Measurements from ENCODE around the gene FHOD1. TPM values are rescaled to one million over a fixed set of nuclear protein-coding genes. Genes with fewer than 3 reads are reported as not detected.

Gene FHOD1
- total and polyA plus RNA-seq, 2 of the 4 experiments (the other 2 are of a cell fraction) = 13.8 to 64.0 TPM

- no TSS peak for BruUV-seq (replicated peaks)
- CTCF ChIA-PET = no interaction called here
- 0 out of 2 replicates have a peak, but pooled peaks cover 4% of the 10 kb centered on the region for H4K20me1 ChIP-seq (ENCODE audit: insufficient read depth, low read length)
- H2BK120ac ChIP-seq (ENCODE audit: low read depth, low read length) = peak overlapping the region; percentile 99
- peak overlapping the region; percentile 99 for H3K4ac ChIP-seq (ENCODE audit: low read depth, low read length)
- H3K18ac ChIP-seq (ENCODE audit: low read depth, low read length) = peak overlapping the region; percentile 66
- H3K9me1 ChIP-seq (ENCODE audit: insufficient read depth, low read length) = peaks cover 29% of the 10 kb centered on the region
- WGBS, 2 experiments (ENCODE audit: extremely low coverage in 2 of 2, insufficient read length in 1 of 2) = 2% methylated on average over 13 of the region's 42 CpGs; no CpG with 5 or more reads in 1 of the 2 experiments
- 0 out of 2 replicates have a peak, but pooled peaks cover 3% of the 10 kb centered on the region for H3K36me3 ChIP-seq (ENCODE audit: control insufficient read depth, insufficient read depth, low read length)
- H3K27ac ChIP-seq (ENCODE audit: insufficient read depth, low read length) = peak overlapping the region; percentile 91
- TF ChIP-seq, protein P1, sequence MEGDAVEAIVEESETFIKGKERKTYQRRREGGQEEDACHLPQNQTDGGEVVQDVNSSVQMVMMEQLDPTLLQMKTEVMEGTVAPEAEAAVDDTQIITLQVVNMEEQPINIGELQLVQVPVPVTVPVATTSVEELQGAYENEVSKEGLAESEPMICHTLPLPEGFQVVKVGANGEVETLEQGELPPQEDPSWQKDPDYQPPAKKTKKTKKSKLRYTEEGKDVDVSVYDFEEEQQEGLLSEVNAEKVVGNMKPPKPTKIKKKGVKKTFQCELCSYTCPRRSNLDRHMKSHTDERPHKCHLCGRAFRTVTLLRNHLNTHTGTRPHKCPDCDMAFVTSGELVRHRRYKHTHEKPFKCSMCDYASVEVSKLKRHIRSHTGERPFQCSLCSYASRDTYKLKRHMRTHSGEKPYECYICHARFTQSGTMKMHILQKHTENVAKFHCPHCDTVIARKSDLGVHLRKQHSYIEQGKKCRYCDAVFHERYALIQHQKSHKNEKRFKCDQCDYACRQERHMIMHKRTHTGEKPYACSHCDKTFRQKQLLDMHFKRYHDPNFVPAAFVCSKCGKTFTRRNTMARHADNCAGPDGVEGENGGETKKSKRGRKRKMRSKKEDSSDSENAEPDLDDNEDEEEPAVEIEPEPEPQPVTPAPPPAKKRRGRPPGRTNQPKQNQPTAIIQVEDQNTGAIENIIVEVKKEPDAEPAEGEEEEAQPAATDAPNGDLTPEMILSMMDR (conservative IDR thresholded peaks at IDR 0.05; ENCODE audit: low read depth, low read length) = 0 out of 2 replicates have a peak, but pooled peaks have one; percentile 11
- TF ChIP-seq SMC3 (IDR thresholded peaks at IDR 0.05; ENCODE audit: low read depth, low read length) = no peak
- in situ Hi-C loops (cut with MboI; ENCODE audit: low sequenced_read_pairs) = no loop called here
- no peaks in the 10 kb centered on the region for H3K27me3 ChIP-seq (ENCODE audit: control insufficient read depth, insufficient read depth, low read length)
- ATAC-seq (ENCODE audit: low read depth) = peak; percentile 8
- H2AFZ ChIP-seq (replicated peaks; ENCODE audit: low read length, poor library complexity) = peak overlapping the region; percentile 92
- H3K9me3 ChIP-seq (ENCODE audit: control insufficient read depth, insufficient read depth, low read length) = no peaks in the 10 kb centered on the region
- peak overlapping the region; percentile 98 for H2AK5ac ChIP-seq (ENCODE audit: low read depth, low read length)
- H4K91ac ChIP-seq (ENCODE audit: insufficient read depth, low read depth, low read length) = peak overlapping the region; percentile 97
- H3K23ac ChIP-seq (ENCODE audit: low read depth, low read length) = peak overlapping the region; percentile 89
- H4K8ac ChIP-seq (ENCODE audit: low read depth in 2 of 2, low read length in 2 of 2) = peak overlapping the region; percentile 79 to 92
- H3K56ac ChIP-seq (ENCODE audit: extremely low read depth, insufficient read depth, low read length) = peak overlapping the region; percentile 92
- H3K79me1 ChIP-seq (ENCODE audit: low read depth in 1 of 2, low read length in 2 of 2) = peaks cover 13 to 33% of the 10 kb centered on the region in 2 experiments; a peak in 3 of 4 replicates
- dilution Hi-C loops (cut with HindIII; ENCODE audit: low sequenced_read_pairs, unreplicated experiment) = no loop called here
- no peak for DNase-seq
- H3K4me1 ChIP-seq (ENCODE audit: control insufficient read depth, insufficient read depth, low read length) = peaks cover 26% of the 10 kb centered on the region
- intact Hi-C loops (cut with micrococcal nuclease) = no loop called here
- peak overlapping the region; percentile 58 for H4K5ac ChIP-seq (ENCODE audit: low read depth, low read length)
- H2BK5ac ChIP-seq (ENCODE audit: low read depth, low read length, poor library complexity, severe bottlenecking) = peak overlapping the region; percentile 95
- peak overlapping the region; percentile 45 for H3K4me3 ChIP-seq (ENCODE audit: insufficient read depth, low read depth, low read length)
- H2AK9ac ChIP-seq (replicated peaks; ENCODE audit: low read depth, low read length, poor library complexity) = peak overlapping the region; percentile 94
- peak overlapping the region; percentile 82 for H3K9ac ChIP-seq (ENCODE audit: low read depth, low read length)
- peak overlapping the region; percentile 99 for H2BK20ac ChIP-seq (ENCODE audit: low read depth, low read length)
- H2BK15ac ChIP-seq (ENCODE audit: low read depth, low read length) = peak overlapping the region; percentile 94
- peak overlapping the region; percentile 95 for H3K14ac ChIP-seq (replicated peaks; ENCODE audit: low read depth, low read length)
- POLR2A ChIA-PET (ENCODE audit: unreplicated experiment) = no interaction called here
- H3K4me2 ChIP-seq (ENCODE audit: low read depth, low read length) = peak overlapping the region; percentile 87
Observed at GRCh38 chr16:67278773-67279295, 31.6 kb upstream of the FHOD1 start.
